ENCODE data around the gene PPP1R36. TPM values are rescaled to one million over a fixed set of nuclear protein-coding genes. Genes with fewer than 3 reads are reported as not detected.

Gene PPP1R36
- total RNA-seq, 1 donor from 2014 or later, result 0.36 TPM

DNA sequence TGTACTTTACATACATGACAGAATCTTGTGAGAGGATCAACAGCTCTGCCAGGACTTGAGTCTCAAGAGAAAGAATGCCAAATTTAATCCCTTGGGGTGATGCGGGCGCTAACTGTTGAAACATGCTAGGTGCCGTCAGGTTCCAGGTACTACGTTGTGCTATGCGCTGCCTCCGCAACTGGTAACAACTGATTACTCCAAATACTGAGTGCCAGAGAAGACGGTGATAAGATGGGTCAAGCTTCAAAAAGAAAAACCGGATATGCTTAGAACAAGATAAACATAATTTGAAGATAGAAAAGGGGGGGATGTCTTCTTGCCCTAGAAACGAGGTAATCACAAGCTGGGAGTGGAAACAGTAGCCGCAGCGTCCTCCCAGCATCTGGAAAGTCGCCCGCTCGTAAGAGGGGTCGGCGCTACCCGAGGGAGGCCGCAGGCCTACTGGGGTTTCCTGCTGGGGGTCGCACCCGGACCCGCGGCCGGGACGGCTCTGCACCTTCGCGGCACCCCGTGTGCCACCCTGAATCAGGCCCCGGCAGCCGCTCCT lies 46.8 kb upstream of the PPP1R36 start:
- Histone ChIP-seq H3K4me3 (peak overlapping the region; percentile 95), H3K27me3 (ENCODE audit: low read depth) (no peaks in the 10 kb centered on the region), H3K36me3 (no peaks in the 10 kb centered on the region), H3K9me3 (replicated peaks) (no peaks in the 10 kb centered on the region), H3K27ac (replicated peaks) (peak overlapping the region; percentile 100), H3K4me1 (peaks cover 90% of the 10 kb centered on the region)
- intact Hi-C loops (cut with micrococcal nuclease), result no loop called here
- no peak for DNase-seq
- TF ChIP-seq, protein P1, sequence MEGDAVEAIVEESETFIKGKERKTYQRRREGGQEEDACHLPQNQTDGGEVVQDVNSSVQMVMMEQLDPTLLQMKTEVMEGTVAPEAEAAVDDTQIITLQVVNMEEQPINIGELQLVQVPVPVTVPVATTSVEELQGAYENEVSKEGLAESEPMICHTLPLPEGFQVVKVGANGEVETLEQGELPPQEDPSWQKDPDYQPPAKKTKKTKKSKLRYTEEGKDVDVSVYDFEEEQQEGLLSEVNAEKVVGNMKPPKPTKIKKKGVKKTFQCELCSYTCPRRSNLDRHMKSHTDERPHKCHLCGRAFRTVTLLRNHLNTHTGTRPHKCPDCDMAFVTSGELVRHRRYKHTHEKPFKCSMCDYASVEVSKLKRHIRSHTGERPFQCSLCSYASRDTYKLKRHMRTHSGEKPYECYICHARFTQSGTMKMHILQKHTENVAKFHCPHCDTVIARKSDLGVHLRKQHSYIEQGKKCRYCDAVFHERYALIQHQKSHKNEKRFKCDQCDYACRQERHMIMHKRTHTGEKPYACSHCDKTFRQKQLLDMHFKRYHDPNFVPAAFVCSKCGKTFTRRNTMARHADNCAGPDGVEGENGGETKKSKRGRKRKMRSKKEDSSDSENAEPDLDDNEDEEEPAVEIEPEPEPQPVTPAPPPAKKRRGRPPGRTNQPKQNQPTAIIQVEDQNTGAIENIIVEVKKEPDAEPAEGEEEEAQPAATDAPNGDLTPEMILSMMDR (IDR thresholded peaks at IDR 0.05; ENCODE audit: borderline replicate concordance), result no peak

DNA sequence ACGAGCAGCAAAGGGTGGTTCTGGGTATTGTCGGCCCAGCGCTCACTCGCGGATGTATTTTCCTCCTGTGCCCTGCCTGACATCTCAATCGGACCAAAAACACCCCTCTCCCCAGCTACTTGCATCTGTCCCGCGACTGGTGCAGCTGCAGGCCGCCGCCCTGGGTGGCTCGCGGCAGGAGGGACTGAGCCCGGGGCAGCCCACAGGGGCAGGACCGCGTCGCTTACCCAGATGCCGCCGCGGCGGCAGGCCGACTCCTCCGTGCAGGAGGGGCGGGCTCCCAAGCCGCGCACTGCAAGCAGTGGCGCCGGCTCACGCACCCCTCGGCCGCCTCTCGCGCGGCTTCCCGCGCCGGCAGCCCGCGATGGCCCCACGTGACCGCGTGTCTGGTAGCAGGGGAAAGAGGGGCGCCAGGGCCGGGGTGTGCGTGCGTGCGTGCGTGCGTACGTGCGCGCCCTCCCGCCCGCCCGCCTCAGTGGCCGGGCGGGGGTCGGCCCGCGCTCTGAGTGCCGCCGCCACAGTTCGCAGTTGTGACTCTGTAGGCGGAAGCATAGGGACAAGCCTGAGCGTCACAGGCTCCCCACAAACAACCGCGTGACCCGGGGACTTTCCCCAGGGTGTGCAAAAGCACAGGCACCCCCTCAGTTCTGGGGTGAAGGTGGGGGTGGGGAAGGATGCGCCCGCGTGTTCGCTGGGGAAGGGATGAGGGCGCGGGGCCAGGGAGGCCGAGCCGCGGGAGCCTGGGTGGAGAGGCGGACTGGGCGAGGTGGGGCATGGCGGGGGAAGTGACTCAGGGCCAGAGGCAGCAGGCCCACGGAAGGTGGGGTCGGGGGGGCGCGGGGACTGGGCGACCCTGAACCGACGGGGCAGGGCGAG lies 46.1 kb upstream of the PPP1R36 start, which contains the start of gene ZBTB25:
TSS of gene ZBTB25 (minus strand) at position 405 of the 876 bp plus-strand sequence. CDS start 13,305 bp downstream, outside the sequence.
- H3K27ac ChIP-seq (replicated peaks), result peak within 1 kb of the TSS; percentile 100
- H3K9me3 ChIP-seq (replicated peaks), result no peaks in the 10 kb centered on the region
- H3K4me1 ChIP-seq, result peaks cover 93% of the 10 kb centered on the region
- no peaks in the 10 kb centered on the region for H3K36me3 ChIP-seq
- intact Hi-C loops (cut with micrococcal nuclease), result no loop called here
- TF ChIP-seq, protein P1 (IDR thresholded peaks at IDR 0.05; ENCODE audit: borderline replicate concordance), result no peak
- peak within 1 kb of the TSS; percentile 95 for H3K4me3 ChIP-seq
- peak; percentile 90 for DNase-seq
- H3K27me3 ChIP-seq (ENCODE audit: low read depth), result no peaks in the 10 kb centered on the region

DNA sequence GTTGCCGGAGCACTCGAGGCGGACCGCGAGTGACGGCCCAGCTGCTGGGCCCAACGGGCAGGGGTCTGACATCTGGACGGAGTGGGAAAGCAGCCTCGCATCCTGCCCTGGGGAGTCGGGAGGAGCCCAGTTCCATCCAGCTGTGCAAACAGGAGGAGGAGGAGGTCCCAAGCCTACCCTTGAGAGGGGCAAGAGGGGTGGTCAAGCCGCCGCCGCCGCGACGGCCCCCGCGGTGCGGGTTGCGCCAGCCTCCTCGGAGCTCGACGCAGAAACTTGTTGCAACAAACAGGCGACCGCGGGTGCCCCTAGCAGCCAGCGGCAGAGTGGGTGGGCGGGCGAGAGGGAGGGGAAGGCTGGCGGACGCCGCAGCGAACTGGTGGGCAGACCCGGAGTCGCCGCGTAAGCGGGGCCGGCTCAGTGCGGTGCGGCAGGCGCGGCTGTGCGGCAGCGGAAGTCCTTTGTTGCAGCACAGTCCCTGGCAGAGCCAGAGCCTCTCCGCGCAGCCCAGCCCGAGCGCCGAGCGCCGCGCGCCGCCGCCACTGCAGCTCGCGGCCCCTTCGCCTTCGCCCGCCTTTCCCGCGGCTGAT lies 45.4 kb upstream of the PPP1R36 start, which contains the start of gene ZBTB1:
TSS of gene ZBTB1 (plus strand) at position 461 of the 587 bp plus-strand sequence. CDS start 16,735 bp downstream, outside the sequence.
- no peaks in the 10 kb centered on the region for H3K27me3 ChIP-seq (ENCODE audit: low read depth)
- TF ChIP-seq, protein P1 (IDR thresholded peaks at IDR 0.05; ENCODE audit: borderline replicate concordance), result no peak

DNA sequence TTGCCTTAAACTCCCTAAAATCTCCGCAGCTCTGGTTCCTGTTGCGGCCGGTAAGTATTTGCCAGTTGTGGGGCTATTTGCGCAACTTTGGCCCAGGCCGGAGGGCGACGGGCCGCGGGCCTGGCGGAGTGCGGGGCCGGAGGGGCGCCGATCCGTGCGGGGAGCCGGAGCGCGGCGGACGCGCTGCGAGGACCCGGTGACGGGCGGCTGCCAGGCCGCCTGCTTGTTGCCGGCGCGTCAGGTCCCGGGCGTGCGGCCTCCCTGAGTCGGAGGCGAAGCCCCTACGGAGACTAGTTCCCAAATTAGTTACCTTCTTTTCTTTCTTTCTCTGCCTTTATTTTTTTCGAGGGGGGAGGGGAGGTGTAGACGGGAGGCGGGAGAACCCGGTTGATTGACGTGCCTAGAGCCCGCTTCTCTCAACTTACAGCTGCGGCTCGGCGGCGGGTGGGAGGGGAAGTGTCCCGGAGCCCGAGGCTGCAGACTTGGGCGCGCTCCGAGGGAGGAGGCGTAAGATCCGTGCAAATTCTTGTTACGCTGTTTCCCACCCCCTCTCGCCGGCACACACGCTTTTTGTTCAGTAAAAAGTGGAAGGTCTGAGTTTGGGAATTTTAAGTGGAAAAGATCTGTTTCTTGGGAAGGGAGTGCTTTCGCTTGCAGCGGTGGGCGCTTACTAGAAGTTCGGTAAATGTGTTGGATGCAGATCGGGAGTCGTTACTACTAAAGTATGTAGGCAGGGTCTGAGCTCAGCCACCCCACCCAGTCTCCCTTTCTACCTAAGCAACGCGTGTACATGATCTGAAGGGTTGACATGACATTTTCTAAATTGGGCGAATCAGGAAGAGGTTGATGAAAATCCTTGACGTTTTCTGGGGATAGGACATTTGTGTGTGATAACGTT lies 44.6 kb upstream of the PPP1R36 start:
- TF ChIP-seq, protein P1 (IDR thresholded peaks at IDR 0.05; ENCODE audit: borderline replicate concordance), result no peak
- Histone ChIP-seq H3K36me3 (no peaks in the 10 kb centered on the region), H3K4me1 (peaks cover 96% of the 10 kb centered on the region), H3K27me3 (ENCODE audit: low read depth) (no peaks in the 10 kb centered on the region), H3K9me3 (replicated peaks) (no peaks in the 10 kb centered on the region), H3K27ac (replicated peaks) (peak overlapping the region; percentile 100), H3K4me3 (peak overlapping the region; percentile 95)
- DNase-seq, result peak; percentile 92
- intact Hi-C loops (cut with micrococcal nuclease), result no loop called here

More for the DNA sequence above, 45.4 kb upstream of the PPP1R36 start, which contains the start of gene ZBTB1:
- no peaks in the 10 kb centered on the region for H3K9me3 ChIP-seq (replicated peaks)
- intact Hi-C loops (cut with micrococcal nuclease), result no loop called here
- no peaks in the 10 kb centered on the region for H3K36me3 ChIP-seq
- peak within 1 kb of the TSS; percentile 100 for H3K27ac ChIP-seq (replicated peaks)
- peak; percentile 89 for DNase-seq
- H3K4me3 ChIP-seq, result peak within 1 kb of the TSS; percentile 95
- H3K4me1 ChIP-seq, result peaks cover 100% of the 10 kb centered on the region
